HG02642 (cell line): Measurements from ENCODE around the gene SMKR1.
A peak's percentile ranks its signal among the peaks of the same experiment; 100 is the strongest.
"Not testable (repeated sequence)": the region's sequence is repeated elsewhere in the genome, so short reads cannot be mapped to it uniquely, and the experiment has no call there.

Experiments used
- ATAC-seq: cut with Tn5 transposase; IDR thresholded peaks from one replicate; pipeline ENCODE4 v1.9.1; 2021; ENCODE audit warnings: mild to moderate bottlenecking; ENCODE audit not compliant: unreplicated experiment, poor library complexity

Gene SMKR1

GRCh38 chr7:129481376-129481775 lies 21.0 kb upstream of the SMKR1 start:
- ATAC-seq: not testable (repeated sequence)

- ATAC-seq: no peak
Observed at GRCh38 chr7:129482781-129483180, 19.6 kb upstream of the SMKR1 start.

GRCh38 chr7:129489491-129489890 lies 12.8 kb upstream of the SMKR1 start:
- no peak for ATAC-seq

GRCh38 chr7:129492391-129492790 lies 9.9 kb upstream of the SMKR1 start:
- no peak for ATAC-seq

- no peak for ATAC-seq
Observed at GRCh38 chr7:129493555-129493954, 8.8 kb upstream of the SMKR1 start.

- peak; percentile 73 for ATAC-seq
Observed at GRCh38 chr7:129494041-129494440, 8.3 kb upstream of the SMKR1 start.

GRCh38 chr7:129495987-129496386 lies 6.3 kb upstream of the SMKR1 start:
- ATAC-seq: no peak

GRCh38 chr7:129496653-129497052 lies 5.7 kb upstream of the SMKR1 start:
- ATAC-seq: no peak

GRCh38 chr7:129497156-129497555 lies 5.2 kb upstream of the SMKR1 start:
- no peak for ATAC-seq

- no peak for ATAC-seq
Observed at GRCh38 chr7:129498021-129498420, 4.3 kb upstream of the SMKR1 start.

- no peak for ATAC-seq
Observed at GRCh38 chr7:129499999-129500398, 2.3 kb upstream of the SMKR1 start.

- ATAC-seq: peak; percentile 18
Observed at GRCh38 chr7:129502708-129503685, 666 bp downstream of the SMKR1 start.

- ATAC-seq: no peak
Observed at GRCh38 chr7:129503725-129504124, 1.4 kb downstream of the SMKR1 start.

- ATAC-seq: no peak
Observed at GRCh38 chr7:129512192-129512591, 9.9 kb downstream of the SMKR1 start.

- no peak for ATAC-seq
Observed at GRCh38 chr7:129513546-129513945, 11.2 kb downstream of the SMKR1 start.

GRCh38 chr7:129514683-129515082 lies 12.4 kb downstream of the SMKR1 start:
- no peak for ATAC-seq

GRCh38 chr7:129515381-129515780 lies 13.1 kb downstream of the SMKR1 start:
- no peak for ATAC-seq

- no peak for ATAC-seq
Observed at GRCh38 chr7:129517931-129518330, 15.6 kb downstream of the SMKR1 start.

GRCh38 chr7:129519464-129519863 lies 17.1 kb downstream of the SMKR1 start:
- ATAC-seq: no peak

- ATAC-seq: no peak
Observed at GRCh38 chr7:129522088-129522970, 20.0 kb downstream of the SMKR1 start.

GRCh38 chr7:129522971-129523340 lies 20.6 kb downstream of the SMKR1 start:
- no peak for ATAC-seq
